ENCODE data around the gene TBC1D20. TPM values are rescaled to one million over a fixed set of nuclear protein-coding genes. Genes with fewer than 3 reads are reported as not detected.

The TBC1D20 gene
- total RNA-seq, 1 experiment from 2014 or later, result 32.3 TPM

DNA sequence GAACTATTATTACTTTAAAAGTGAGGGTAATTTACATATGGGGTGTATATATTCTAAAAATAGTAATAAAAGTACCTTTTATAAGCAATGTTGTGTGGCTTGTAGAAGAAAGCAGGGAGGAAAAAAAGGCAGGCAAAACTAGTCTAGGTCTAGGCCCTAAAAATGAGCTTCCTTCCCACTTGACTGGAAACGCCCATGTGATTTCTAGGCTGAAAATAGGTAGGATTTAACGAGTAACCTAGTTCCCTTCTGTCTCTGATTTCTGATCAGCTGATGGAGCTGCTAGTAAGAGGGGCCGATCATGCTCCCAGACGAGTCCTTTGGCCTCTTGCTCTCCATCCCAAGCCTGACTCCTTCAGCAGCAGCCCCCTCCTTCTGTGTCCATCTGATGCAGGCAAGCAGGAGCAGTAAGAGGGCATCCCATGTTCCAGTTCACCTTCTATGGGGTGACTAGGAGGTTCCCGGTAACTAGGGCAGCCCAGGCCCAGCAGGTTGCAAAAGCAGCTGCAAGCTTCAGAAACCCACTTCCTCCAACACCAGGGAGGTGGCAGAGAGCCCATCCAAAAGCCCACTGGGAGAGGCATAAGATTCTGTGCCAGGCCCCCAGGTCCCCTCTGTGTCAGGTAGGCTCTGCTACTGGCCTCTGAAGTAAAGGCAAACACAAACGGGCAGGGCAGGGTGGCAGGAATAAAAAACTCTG lies 24.4 kb downstream of the TBC1D20 start:
- Histone ChIP-seq H3K9me2 (ENCODE audit: insufficient read depth) (no peaks in the 10 kb centered on the region), H4K20me1 (ENCODE audit: insufficient read depth) (no peaks in the 10 kb centered on the region), H3K27me3 (ENCODE audit: insufficient read depth, low read length) (no peaks in the 10 kb centered on the region), H3K9ac (ENCODE audit: low read length) (no peak overlapping the region), H3K9me3 (ENCODE audit: control insufficient read depth in 1 of 2, insufficient read depth in 1 of 2, low read depth in 1 of 2, low read length in 2 of 2) (no peaks in the 10 kb centered on the region), H3K4me2 (ENCODE audit: low read length) (no peak overlapping the region), H2AFZ (ENCODE audit: low read depth, low read length, poor library complexity, severe bottlenecking) (no peak overlapping the region), H3K79me2 (ENCODE audit: insufficient read depth, low read length) (no peaks in the 10 kb centered on the region), H3K36me3 (ENCODE audit: control insufficient read depth in 1 of 2, insufficient read depth in 2 of 2, low read length in 2 of 2) (peaks cover 34 to 59% of the 10 kb centered on the region in 2 experiments), H3K27ac (ENCODE audit: low read depth, low read length) (no peak overlapping the region), H3K4me3 (replicated peaks in 1 of 2; ENCODE audit: low read depth in 1 of 2, low read length in 2 of 2) (no peak overlapping the region), H3K4me1 (ENCODE audit: control insufficient read depth in 1 of 2, insufficient read depth in 2 of 2, low read length in 2 of 2) (peaks cover 0 to 5% of the 10 kb centered on the region in 2 experiments; a peak in 1 of 4 replicates)
- POLR2A ChIA-PET, result no interaction called here
- ATAC-seq, result no peak
- no peak for DNase-seq (ENCODE audit: low read depth, low spot score)
- intact Hi-C loops (cut with micrococcal nuclease), result no loop called here
- BruUV-seq (replicated peaks), result no TSS peak
- TF ChIP-seq, protein P1, sequence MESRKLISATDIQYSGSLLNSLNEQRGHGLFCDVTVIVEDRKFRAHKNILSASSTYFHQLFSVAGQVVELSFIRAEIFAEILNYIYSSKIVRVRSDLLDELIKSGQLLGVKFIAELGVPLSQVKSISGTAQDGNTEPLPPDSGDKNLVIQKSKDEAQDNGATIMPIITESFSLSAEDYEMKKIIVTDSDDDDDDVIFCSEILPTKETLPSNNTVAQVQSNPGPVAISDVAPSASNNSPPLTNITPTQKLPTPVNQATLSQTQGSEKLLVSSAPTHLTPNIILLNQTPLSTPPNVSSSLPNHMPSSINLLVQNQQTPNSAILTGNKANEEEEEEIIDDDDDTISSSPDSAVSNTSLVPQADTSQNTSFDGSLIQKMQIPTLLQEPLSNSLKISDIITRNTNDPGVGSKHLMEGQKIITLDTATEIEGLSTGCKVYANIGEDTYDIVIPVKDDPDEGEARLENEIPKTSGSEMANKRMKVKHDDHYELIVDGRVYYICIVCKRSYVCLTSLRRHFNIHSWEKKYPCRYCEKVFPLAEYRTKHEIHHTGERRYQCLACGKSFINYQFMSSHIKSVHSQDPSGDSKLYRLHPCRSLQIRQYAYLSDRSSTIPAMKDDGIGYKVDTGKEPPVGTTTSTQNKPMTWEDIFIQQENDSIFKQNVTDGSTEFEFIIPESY (IDR thresholded peaks at IDR 0.05; ENCODE audit: extremely low read depth, insufficient replicate concordance, low read length), result no peak
- TF ChIP-seq ZNF274 (IDR thresholded peaks at IDR 0.05; ENCODE audit: low read depth, low read length) (no peak), FOSL1 (IDR thresholded peaks at IDR 0.05; ENCODE audit: low read depth) (no peak), TCF7L2 (IDR thresholded peaks at IDR 0.05; ENCODE audit: borderline replicate concordance, extremely low read depth, insufficient read depth, insufficient read length) (no peak), JUND (IDR thresholded peaks at IDR 0.05) (no peak), CBX3 (IDR thresholded peaks at IDR 0.05; ENCODE audit: low read depth) (no peak), RAD21 (IDR thresholded peaks at IDR 0.05; ENCODE audit: low read depth) (no peak), SIN3A (IDR thresholded peaks at IDR 0.05; ENCODE audit: low read depth) (no peak), CEBPB (IDR thresholded peaks at IDR 0.05; ENCODE audit: low read depth) (no peak), ELF1 (IDR thresholded peaks at IDR 0.05; ENCODE audit: borderline replicate concordance, low read depth) (no peak), EZH2phosphoT487 (IDR thresholded peaks at IDR 0.05; ENCODE audit: borderline replicate concordance) (no peak), EGR1 (IDR thresholded peaks at IDR 0.05; ENCODE audit: low read depth) (no peak), EZH2 (IDR thresholded peaks at IDR 0.05) (no peak), YY1 (IDR thresholded peaks at IDR 0.05; ENCODE audit: extremely low read depth, insufficient replicate concordance, low read depth, low read length) (no peak), SRF (IDR thresholded peaks at IDR 0.05; ENCODE audit: low read depth) (no peak), SP1 (IDR thresholded peaks at IDR 0.05; ENCODE audit: low read depth) (no peak)
- TF ChIP-seq, protein P2, sequence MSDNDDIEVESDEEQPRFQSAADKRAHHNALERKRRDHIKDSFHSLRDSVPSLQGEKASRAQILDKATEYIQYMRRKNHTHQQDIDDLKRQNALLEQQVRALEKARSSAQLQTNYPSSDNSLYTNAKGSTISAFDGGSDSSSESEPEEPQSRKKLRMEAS (IDR thresholded peaks at IDR 0.05), result no peak
- TF ChIP-seq, protein P3, sequence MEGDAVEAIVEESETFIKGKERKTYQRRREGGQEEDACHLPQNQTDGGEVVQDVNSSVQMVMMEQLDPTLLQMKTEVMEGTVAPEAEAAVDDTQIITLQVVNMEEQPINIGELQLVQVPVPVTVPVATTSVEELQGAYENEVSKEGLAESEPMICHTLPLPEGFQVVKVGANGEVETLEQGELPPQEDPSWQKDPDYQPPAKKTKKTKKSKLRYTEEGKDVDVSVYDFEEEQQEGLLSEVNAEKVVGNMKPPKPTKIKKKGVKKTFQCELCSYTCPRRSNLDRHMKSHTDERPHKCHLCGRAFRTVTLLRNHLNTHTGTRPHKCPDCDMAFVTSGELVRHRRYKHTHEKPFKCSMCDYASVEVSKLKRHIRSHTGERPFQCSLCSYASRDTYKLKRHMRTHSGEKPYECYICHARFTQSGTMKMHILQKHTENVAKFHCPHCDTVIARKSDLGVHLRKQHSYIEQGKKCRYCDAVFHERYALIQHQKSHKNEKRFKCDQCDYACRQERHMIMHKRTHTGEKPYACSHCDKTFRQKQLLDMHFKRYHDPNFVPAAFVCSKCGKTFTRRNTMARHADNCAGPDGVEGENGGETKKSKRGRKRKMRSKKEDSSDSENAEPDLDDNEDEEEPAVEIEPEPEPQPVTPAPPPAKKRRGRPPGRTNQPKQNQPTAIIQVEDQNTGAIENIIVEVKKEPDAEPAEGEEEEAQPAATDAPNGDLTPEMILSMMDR (IDR thresholded peaks at IDR 0.05 in 2 of 3, conservative IDR thresholded peaks at IDR 0.05 in 1 of 3; ENCODE audit: borderline replicate concordance in 1 of 3, insufficient read depth in 1 of 3, low read depth in 2 of 3, low read length in 2 of 3), result no peak
- TF ChIP-seq, protein P4, sequence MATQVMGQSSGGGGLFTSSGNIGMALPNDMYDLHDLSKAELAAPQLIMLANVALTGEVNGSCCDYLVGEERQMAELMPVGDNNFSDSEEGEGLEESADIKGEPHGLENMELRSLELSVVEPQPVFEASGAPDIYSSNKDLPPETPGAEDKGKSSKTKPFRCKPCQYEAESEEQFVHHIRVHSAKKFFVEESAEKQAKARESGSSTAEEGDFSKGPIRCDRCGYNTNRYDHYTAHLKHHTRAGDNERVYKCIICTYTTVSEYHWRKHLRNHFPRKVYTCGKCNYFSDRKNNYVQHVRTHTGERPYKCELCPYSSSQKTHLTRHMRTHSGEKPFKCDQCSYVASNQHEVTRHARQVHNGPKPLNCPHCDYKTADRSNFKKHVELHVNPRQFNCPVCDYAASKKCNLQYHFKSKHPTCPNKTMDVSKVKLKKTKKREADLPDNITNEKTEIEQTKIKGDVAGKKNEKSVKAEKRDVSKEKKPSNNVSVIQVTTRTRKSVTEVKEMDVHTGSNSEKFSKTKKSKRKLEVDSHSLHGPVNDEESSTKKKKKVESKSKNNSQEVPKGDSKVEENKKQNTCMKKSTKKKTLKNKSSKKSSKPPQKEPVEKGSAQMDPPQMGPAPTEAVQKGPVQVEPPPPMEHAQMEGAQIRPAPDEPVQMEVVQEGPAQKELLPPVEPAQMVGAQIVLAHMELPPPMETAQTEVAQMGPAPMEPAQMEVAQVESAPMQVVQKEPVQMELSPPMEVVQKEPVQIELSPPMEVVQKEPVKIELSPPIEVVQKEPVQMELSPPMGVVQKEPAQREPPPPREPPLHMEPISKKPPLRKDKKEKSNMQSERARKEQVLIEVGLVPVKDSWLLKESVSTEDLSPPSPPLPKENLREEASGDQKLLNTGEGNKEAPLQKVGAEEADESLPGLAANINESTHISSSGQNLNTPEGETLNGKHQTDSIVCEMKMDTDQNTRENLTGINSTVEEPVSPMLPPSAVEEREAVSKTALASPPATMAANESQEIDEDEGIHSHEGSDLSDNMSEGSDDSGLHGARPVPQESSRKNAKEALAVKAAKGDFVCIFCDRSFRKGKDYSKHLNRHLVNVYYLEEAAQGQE (IDR thresholded peaks at IDR 0.05; ENCODE audit: low read depth), result no peak
- RAD21 ChIA-PET (ENCODE audit: low non-redundant PET in 1 of 2, low total read pairs in 2 of 2, uncharacterized antibody in 2 of 2, unreplicated experiment in 2 of 2), result no interaction called here
- CTCF ChIA-PET, result interaction anchor here (1.4 to 1.5 kb wide), 2 partner anchors 75 to 301 kb away, joined by 3 read pairs; no protein-coding TSS in a partner anchor
